Measurements from ENCODE around the gene AGBL5. TPM values are rescaled to one million over a fixed set of nuclear protein-coding genes. Genes with fewer than 3 reads are reported as not detected.

The AGBL5 gene
- total and polyA plus RNA-seq, 2 of the 13 experiments (the other 11 are each of a cell fraction or from before 2014, with no cell fraction given): 55.9 to 73.3 TPM

DNA sequence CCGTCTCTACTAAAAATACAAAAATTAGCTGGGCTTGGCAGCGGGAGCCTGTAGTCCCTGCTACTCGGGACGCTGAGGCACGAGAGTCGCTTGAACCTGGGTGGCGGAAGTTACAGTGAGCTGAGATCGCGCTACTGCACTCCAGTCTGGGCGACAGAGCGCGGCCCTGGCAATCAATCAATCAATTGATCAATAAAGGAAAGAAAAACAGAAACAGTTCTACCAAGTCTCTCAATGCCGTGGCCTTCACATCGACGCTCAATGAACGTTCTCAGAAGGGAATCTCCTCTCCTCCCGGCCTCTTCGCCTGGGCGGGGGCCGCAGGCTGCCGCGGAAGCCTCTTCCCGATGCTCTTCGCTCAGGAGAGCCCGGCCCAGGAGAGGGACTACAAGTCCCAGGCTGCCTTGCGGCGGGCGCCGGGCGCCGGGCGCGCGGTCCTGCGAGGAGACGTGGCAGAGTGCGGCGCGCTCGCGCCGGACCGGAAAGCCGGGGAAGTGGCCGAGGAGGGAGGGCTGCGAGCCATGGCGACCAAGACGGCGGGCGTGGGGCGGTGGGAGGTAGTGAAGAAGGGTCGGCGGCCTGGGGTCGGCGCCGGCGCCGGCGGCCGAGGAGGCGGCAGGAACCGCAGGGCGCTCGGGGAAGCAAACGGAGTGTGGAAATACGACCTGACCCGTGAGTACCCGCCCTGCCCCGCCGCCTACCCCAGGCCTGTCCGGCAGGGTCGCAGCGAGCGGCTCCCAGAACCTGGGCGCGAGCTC lies 18.8 kb upstream of the AGBL5 start, which contains the start of gene TMEM214 (continued):
- TF ChIP-seq, protein P1, sequence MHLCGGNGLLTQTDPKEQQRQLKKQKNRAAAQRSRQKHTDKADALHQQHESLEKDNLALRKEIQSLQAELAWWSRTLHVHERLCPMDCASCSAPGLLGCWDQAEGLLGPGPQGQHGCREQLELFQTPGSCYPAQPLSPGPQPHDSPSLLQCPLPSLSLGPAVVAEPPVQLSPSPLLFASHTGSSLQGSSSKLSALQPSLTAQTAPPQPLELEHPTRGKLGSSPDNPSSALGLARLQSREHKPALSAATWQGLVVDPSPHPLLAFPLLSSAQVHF (CRISPR knock-in tag; IDR thresholded peaks at IDR 0.05): 0 out of 2 replicates have a peak, but pooled peaks have one; percentile 67
- TF ChIP-seq ERF (CRISPR knock-in tag; IDR thresholded peaks at IDR 0.05) (peak; percentile 69), NR0B2 (CRISPR knock-in tag; IDR thresholded peaks at IDR 0.05) (peak; percentile 77), ZNF44 (CRISPR knock-in tag; IDR thresholded peaks at IDR 0.05) (no peak), ZNF780A (CRISPR knock-in tag; IDR thresholded peaks at IDR 0.05) (peak; percentile 72; the same call in 1 of the 2 replicates), PPARG (CRISPR knock-in tag; conservative IDR thresholded peaks at IDR 0.05) (0 out of 2 replicates have a peak, but pooled peaks have one; percentile 6), ARID2 (CRISPR knock-in tag; IDR thresholded peaks at IDR 0.05; ENCODE audit: borderline replicate concordance) (peak; percentile 85; the same call in 1 of the 2 replicates), ZNF720 (CRISPR knock-in tag; IDR thresholded peaks at IDR 0.05) (no peak), LRRFIP1 (CRISPR knock-in tag; conservative IDR thresholded peaks at IDR 0.05) (no peak), THYN1 (CRISPR knock-in tag; IDR thresholded peaks at IDR 0.05; ENCODE audit: borderline replicate concordance, low read depth) (no peak), TCF12 (IDR thresholded peaks at IDR 0.05) (no peak), TCF12 (CRISPR knock-in tag; IDR thresholded peaks at IDR 0.05) (0 out of 2 replicates have a peak, but pooled peaks have one; percentile 40), SMAD1 (CRISPR knock-in tag; IDR thresholded peaks at IDR 0.05; ENCODE audit: borderline replicate concordance, low read depth) (0 out of 2 replicates have a peak, but pooled peaks have one; percentile 70), GABPA (IDR thresholded peaks at IDR 0.05; ENCODE audit: low read depth, low read length) (peak; percentile 57), GABPA (CRISPR knock-in tag; IDR thresholded peaks at IDR 0.05; ENCODE audit: low read depth) (peak; percentile 73), MBD4 (IDR thresholded peaks at IDR 0.05; ENCODE audit: borderline replicate concordance, low read length) (no peak), ZNF570 (CRISPR knock-in tag; IDR thresholded peaks at IDR 0.05; ENCODE audit: borderline replicate concordance) (no peak), MZF1 (CRISPR knock-in tag; IDR thresholded peaks at IDR 0.05; ENCODE audit: borderline replicate concordance) (no peak), RXRA (CRISPR knock-in tag; IDR thresholded peaks at IDR 0.05) (peak; percentile 30; the same call in 1 of the 2 replicates)
- TF ChIP-seq, protein P2, sequence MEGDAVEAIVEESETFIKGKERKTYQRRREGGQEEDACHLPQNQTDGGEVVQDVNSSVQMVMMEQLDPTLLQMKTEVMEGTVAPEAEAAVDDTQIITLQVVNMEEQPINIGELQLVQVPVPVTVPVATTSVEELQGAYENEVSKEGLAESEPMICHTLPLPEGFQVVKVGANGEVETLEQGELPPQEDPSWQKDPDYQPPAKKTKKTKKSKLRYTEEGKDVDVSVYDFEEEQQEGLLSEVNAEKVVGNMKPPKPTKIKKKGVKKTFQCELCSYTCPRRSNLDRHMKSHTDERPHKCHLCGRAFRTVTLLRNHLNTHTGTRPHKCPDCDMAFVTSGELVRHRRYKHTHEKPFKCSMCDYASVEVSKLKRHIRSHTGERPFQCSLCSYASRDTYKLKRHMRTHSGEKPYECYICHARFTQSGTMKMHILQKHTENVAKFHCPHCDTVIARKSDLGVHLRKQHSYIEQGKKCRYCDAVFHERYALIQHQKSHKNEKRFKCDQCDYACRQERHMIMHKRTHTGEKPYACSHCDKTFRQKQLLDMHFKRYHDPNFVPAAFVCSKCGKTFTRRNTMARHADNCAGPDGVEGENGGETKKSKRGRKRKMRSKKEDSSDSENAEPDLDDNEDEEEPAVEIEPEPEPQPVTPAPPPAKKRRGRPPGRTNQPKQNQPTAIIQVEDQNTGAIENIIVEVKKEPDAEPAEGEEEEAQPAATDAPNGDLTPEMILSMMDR (CRISPR knock-in tag; IDR thresholded peaks at IDR 0.05): peak; percentile 6; the same call in 1 of the 2 replicates
- TF ChIP-seq, protein P3, sequence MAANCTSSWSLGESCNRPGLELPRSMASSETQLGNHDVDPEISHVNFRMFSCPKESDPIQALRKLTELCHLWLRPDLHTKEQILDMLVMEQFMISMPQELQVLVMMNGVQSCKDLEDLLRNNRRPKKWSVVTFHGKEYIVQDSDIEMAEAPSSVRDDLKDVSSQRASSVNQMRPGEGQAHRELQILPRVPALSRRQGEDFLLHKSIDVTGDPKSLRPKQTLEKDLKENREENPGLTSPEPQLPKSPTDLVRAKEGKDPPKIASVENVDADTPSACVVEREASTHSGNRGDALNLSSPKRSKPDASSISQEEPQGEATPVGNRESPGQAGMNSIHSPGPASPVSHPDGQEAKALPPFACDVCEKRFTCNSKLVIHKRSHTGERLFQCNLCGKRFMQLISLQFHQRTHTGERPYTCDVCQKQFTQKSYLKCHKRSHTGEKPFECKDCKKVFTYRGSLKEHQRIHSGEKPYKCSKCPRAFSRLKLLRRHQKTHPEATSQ (CRISPR knock-in tag; IDR thresholded peaks at IDR 0.05; ENCODE audit: borderline replicate concordance): peak; percentile 72; the same call in 1 of the 2 replicates

All from HepG2 (cell line).